ENCODE data around the gene RFX3.

Gene RFX3

DNA sequence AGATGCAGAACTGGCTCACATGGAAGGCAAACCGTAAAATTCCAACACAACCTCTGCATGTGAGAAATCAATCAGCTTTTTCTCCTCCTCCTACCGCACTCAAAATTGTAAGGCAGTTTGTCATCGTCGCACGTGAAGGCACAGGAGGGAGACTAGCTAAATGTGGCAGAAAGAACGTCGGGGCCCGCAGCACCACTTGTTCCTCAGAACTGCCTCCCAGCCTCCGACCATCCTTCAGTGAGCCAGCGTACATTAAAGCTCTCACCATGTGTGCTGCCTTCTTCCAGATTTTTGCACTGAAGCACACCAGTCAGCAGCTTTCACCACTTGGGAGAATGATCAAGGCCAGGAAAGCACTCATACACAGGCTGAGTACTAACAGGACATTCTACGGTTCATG lies 105.9 kb downstream of the RFX3 start:
- DNase-seq: no peak

DNA sequence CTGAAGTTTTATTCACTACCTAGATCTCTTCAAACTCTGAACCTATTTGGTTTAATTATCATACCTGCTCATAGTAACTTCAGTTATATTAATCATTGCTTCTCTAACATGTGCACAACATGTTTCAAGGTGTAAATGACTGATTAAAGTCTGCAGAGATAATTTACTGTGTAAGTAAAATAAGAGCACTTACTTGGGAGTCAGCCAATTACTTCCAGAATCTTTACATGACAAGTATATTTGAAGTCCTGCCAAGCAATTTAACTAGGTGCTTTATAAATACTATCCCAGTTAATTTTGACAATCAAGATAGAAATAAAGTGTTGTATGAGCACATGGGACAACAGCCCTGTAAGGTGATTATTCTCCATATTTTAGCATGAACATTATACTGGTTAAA lies 109.9 kb downstream of the RFX3 start:
- DNase-seq: no peak

DNA sequence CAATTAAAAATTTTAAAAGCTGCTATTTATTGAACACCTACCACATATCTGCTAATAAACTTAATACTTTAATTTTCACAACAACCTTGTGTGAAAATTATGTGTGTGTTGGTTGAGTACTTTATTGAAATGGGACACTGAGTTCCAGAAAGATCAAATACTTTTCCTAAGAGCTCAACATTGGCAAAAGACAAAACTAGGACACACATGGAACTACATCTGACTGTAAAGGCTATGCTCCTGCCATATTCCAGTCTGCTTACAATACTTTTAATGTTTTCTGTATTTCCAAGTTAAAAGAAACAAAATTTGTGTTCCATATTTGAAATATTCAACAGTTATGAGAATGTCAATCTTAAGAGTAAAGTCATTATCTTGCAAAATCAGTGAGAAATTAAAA lies 111.8 kb downstream of the RFX3 start:
- no peak for DNase-seq

DNA sequence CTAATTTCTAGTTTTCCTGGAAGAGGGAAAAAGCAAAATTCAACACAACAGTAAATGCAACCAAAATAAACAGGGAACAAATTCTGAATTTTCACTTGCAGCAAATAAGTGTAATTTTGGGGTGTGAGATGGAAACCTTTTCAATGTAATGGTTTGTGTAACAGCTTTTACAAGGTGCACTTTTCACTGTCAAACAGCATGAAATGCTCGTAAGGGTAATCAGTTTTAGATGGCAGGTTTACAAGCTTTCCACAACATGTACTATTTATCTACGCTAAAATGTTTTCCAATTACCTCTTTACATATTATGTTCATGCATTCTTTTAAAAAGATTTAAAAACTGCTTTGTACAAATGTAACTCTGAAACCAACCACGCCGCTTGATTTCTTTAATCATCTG lies 115.3 kb downstream of the RFX3 start:
- no peak for DNase-seq

DNA sequence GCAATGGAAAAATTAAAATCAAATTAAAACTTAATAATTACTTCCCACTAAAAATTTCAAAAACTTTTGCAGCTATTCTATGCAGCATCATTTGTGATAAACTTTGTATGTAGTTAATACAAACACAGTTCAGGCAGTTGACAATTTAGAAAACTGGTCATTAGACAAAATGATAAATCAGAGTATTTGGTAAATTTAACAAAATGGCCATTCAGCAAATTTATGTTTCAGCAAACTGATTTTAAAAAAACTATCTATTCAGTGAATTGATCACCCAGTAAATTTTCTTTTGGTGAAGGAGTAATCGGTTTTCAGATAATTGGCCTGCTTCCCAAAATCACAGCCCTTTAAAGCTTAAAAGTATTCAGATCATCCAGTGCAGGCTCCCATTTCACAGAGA lies 116.3 kb downstream of the RFX3 start:
- no peak for DNase-seq

DNA sequence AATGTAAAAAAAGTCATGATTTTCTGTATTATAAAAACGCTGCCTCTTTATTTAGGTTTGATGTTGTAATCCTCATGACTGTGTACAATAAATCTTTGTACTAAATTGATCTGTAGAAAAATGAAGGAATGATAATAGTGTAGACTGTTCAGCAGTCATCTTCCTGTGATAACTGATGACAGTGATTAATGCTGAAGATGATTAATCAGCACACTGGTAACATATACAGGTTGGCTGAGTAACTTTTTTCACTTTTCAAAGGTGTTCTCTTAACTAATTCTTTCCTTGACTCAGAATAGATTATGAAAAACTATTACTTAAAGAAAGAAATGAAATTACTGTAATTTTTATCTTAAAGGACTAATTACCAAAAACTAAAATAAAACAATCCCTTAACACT lies 122.5 kb downstream of the RFX3 start:
- DNase-seq: no peak

DNA sequence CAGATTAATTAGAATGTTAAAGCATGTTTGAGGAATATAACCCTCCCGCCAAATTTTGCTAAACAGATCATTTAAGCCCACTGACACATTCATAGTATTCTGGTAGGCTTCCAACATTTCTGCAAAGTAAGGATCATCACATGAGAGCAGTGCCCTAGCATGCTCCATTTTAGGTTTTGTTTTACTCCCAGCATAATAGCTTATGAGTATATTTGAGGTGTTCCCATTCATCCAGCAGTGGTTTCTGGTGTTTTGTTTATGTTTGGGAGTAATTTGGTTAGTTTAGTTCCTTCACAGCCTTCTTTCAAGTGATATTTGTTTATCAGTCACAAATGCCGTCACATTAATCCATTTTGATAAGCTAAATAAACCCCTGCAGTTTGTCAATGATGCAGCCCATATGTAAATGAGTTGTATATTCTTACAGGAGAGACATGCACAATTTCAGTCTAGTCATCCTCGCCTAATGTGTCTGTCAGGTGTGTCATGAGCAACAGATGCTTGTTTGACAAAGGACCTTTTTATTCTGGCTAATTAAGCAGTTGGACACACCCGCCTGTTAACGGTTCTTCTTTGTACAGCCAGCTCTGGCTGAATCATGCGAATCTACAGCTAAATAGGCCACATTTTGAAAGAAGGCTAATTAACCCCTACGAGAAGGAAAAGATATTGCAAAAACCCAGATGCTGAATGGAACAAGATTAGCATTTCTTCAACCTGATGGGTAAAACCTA lies 124.4 kb downstream of the RFX3 start:
- DNase-seq: peak; percentile 56

DNA sequence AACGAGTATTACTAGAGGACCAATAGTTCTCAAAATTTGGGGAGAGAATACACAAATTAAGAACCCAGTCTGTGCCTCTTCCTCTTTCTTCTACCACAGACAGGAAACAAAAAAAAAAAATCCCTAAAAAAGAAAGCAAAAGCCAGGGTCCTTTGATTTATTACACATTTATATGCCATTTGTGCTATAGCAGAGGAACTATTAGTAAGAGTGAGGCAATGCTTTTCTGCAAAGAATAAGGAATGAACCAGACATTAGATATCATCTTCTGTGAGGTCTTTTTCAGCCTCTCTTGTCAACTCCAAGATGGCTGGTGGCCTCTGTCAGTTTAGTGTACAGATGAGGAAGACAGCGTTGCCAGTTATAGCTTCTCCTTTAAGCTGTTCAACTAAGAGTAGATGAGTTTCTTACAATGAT lies 127.6 kb downstream of the RFX3 start:
- no peak for DNase-seq

DNA sequence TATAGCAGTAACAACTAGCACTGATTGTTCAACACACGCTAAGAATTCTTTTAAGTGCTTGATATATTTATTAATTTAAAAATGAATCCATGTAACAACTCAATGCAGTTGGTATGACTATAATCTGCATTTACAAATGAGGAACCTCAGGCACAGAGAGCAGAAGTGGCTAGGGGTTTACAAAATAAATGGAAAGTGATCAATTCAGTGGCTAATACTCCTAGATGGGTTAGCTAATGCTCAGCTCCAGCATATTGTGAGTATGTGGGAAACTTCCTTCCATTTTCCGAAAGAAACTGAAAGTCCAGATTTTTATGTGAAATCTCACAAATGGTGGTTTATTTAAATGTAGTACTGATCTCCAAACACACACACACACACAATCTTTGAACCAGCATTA lies 128.0 kb downstream of the RFX3 start:
- DNase-seq: no peak

DNA sequence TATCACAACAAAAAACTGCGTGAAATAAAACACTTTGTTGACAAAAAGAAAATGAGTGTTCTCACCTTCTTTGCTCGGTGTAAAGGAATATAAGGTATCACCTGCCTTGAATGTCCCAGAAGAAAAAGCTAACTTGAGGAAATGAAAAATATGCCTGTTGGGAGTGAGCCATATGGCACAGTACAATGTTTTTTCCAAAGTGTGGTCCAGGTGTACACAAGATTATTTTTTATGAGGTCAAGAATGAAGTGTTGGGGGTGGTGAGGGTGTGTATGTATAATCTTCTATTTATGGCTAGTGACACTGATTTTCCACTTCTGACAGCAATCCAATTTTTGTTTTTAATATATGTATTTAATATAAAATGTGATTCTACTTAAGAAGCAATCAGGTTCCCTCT lies 134.4 kb downstream of the RFX3 start:
- no peak for DNase-seq

DNA sequence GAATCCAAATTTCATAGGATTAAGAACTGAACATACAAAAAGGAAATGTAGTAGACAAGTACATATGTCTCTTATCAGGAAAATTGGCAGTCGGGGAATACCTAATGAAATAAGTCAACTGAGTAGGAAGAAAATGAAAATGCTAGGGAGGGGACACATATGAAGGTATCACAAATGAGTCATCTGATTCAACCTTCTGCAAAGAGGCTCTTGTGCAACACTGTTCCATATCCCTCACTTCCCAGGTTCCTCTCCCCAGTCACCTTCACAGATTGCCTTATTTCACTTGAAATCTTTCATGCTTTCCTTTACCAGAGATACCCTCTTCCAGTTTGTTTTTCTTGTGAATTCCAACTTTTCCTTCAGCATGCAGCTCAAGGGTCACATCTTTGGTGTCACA lies 139.0 kb downstream of the RFX3 start:
- DNase-seq: no peak

DNA sequence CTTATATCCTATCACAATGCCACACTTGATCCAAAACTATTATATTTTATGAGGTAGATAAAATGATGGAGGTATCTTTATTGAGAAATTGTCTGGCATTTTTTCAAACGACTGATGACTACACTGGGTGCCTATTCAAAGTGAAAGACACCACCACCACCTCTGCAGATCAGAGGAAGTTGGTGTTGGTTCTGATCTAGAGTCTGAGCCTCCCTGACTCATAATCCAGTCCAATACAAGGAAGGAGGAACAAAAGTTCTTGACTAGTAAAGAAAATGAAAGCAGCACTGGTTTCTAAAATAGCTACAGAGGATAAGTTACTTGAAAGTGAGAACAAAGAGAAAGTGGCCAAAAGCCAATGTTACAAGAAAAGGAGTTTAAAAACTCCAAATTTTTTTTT lies 139.9 kb downstream of the RFX3 start:
- no peak for DNase-seq

DNA sequence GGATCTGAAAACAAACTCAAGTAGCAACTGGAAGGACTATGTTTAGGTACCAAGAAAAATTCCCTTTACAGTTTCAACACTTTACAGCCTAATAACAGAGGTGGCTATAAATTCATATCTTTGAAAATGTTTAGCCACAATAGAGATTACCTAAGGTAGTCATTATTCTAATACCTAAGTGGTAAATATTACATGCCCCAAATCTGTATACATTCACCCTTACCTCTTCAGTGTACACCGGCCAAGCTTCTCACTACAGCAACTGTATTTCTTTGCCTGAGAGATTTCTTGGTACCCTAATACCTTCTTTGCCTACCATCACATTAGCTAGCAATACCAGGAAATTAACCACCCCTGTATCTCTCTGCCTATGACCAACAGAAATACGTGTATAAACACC lies 154.0 kb downstream of the RFX3 start:
- no peak for DNase-seq

DNA sequence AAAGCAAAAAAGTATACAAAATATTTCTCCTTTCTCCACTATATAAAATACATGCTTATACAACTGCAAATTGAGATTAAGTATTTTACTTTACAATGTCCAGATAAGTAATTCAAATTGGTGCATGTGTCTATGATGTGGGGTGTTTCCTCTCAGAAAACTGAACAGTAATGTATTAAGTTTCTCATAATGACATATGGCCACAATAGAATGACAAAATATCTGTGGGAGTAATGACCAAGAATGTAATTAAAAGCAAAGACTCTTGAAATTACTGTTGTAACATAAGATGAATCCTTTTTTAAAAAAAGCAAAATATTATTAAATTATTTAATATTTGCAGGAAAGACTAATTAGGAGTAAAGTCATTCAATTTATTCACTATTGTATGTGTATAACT lies 155.1 kb downstream of the RFX3 start:
- no peak for DNase-seq

DNA sequence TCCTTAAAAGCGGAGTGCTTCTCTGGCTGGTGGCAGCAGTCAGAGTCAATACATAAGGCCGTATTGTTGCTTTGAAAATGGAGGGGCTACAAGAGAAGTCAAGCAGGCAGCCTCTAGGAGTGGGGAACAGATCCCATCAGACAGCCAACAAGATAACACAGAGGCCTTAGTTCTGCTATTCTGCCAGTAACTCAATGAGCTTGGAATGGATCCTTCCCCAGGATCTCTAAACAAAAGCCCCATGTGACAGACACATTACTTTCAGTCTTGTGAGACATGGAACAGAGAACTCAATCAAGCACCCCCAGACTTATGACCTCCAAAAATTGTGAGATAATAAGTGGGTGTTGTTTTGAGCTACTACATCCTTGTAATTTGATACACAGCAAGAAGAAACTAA lies 158.6 kb downstream of the RFX3 start:
- no peak for DNase-seq

DNA sequence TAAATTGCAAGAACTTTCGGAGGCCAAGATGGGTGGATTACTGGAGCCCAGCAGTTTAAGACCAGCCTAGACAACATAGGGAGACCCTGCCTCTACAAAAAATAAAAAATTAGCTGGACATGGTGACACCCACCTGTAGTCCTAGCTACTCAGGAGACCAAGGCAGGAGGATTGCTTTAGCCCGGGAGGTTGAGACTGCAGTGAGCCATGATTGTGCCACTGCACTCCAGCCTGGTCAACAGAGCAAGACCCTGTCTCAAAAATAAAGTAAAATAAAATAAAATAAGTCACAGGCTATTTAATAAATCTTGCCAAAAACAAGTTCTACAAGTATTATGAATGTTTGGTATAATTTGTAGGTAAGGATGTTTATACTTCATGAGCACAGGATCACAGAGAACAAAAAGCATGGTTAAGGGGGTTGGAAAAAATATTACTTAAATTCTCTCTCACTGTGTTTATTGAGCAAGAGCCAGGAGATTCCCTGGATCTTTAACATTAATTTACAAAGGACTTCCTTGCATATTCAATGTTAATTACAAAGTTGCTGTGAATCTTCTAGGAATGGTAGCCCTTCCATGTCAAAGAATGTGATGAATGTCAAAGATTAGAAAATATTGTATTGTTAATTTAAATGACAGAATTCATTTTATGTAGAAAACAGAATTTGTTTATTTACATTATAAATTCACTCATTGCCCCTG lies 164.0 kb downstream of the RFX3 start:
- no peak for DNase-seq

DNA sequence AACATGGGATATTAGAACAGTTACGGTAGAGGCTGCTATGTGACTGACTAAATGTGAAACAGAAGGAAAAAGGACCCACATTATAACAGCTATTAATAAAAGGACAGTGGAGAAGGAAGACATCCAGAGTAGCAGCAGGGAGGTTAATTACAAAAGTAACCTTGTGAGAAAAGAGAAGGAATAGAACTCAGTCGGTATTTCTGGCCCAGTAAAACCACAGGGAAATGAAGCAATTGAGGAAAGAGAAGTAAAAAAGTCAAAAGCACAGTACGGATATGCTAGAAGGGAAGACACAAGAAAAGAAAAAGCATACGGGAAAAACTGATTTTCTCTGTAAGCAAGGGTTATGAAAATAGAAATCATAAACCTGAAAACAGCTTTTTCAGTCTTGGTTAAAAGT lies 164.7 kb downstream of the RFX3 start:
- no peak for DNase-seq

DNA sequence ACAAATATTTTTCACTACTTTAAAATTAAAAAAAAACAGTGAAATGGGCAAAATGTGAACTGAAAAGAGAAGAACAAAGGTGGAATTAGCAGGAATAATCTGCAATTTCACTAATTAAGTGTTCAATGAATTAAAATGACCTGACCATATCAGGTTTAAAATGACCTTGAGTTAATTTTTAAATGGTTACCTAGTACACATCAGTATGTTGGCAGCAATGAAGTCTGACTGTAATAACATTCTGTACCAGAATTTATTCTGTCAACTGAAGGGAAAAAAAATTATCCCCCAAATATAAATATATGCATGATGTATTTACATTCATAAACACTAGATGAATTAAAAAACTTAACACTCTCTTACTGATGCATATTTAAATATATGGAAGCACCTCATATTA lies 165.6 kb downstream of the RFX3 start:
- no peak for DNase-seq

DNA sequence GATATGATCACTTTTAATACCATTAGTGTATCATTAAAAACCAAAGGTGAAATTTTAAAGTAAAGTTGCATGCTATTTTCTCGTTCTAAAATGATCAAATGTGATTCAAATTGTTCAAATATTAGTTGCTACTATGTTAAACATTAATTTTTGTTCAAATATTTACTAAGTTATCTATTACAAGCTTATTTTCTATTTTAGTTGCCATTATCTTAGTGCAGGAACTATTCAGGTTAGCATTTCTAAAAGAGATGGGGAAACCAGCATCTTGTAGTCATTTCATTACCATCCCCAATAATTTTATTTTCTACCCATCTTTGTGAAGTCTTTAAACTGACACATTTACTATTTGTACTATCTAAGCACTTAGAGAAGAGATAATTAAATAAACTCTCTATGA lies 166.0 kb downstream of the RFX3 start:
- DNase-seq: no peak

DNA sequence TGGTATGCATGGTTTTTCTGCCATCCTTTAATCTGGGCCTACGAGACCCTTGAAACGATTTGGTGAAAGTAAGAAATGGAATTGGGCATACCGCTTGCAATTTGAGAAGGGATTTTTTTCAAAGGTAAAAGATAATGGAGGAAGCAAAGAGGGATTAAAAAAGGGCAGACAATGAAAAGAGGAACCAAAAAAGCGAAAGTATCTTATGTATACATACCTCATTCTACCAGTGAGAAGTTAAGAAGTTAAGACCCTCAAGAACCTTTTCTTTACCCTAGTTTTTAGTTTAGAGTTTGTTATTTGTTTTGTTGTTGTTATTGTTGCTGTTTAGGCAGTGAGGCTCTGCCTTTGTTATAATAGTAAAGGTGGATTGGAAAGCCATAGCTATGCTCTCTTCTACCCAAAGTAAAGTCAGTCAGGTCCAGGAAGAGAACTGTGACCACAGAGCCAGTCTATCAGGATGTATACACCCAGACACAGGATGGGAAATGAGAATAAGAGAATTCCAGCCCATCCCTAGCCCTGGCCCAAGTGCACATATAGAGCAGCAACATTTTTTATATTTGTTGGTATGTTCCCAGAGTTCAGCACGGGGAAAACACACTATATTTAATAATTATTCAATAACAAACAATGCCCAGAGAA lies 166.6 kb downstream of the RFX3 start:
- DNase-seq: no peak

DNA sequence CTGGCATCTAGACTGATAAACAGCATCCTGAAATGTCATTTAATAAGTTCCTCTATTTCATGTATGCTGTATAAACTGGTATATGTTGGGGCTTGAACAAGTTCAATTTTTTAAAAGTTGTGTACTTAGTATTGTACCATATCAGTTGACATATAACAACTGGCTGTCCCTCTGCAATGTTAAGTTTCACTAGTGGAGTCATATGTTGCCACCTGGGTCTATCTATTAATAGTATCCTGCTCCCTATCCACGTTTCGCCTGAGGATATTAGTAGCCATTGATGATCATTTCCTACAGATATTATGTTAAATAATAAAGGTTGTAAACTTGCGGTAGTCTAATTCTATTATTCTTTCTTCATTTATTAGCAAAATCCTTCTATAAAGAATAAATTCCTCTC lies 177.6 kb downstream of the RFX3 start:
- no peak for DNase-seq

DNA sequence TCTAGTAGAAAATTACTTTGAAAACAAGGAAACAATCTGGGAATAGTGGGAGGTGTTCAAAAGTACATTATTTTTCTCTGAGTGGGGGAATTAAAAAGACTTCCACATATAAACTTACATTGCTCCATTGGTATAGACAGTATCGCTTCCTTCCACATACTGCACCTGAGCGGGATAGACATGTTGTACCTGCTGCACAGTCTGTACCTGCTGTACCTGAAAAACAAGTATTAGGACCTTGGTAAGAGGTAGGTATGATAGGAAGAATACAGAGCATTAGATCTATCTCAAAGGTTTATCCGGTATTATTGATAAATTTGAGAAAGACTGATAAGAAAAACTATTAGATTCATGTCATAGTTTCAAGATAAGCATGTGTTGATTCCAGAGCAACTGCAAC lies 179.3 kb downstream of the RFX3 start:
- DNase-seq: no peak

DNA sequence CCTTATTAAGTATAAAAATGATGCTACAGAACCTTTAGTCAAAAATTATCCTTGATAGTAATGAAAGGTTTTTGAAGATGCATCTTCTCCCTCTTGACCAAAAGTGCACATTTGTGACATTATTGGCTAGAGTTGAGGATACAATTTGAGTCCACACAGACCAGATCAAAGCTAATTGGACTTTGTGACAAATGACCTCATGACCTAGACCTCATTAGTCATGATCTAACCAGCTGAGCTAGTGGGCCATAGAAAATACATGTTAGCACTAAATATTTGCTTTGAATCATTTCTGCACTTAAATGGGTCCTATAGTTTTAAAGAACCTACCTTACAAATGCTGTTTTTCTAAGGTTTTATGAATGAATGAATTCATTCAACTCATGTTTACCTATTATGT lies 182.1 kb downstream of the RFX3 start:
- DNase-seq: no peak

DNA sequence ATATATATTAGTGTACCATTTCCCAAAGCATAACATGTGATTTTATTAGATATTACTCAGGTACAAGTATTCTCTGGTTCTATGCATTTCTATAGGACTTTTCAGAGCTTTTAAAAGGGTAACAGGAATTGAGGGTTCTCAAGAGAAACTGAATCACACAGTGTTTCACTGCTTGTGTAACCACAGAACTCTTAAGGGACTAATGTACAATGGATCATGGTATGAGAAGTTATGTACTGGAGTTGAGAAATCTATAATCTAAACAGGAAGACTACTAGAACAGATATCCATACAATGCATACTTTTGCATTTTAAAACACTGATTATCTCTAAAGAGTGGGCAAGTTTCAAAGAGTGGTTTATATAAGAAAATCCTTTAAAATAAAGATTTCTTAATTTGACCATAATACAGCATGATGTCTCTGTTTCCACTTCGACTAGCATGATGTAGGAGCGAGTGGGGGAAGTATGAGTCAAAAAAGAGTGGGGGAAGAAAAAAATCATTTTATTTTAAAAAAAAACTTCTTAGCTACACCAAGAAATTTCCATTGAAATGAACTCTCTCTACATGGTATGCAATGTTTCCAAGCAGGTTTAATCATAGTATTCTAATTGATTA lies 183.5 kb downstream of the RFX3 start:
- DNase-seq: no peak
